ENCODE results near the gene IVD.
A peak's percentile ranks its signal among the peaks of the same experiment; 100 is the strongest.

IVD gene

DNA sequence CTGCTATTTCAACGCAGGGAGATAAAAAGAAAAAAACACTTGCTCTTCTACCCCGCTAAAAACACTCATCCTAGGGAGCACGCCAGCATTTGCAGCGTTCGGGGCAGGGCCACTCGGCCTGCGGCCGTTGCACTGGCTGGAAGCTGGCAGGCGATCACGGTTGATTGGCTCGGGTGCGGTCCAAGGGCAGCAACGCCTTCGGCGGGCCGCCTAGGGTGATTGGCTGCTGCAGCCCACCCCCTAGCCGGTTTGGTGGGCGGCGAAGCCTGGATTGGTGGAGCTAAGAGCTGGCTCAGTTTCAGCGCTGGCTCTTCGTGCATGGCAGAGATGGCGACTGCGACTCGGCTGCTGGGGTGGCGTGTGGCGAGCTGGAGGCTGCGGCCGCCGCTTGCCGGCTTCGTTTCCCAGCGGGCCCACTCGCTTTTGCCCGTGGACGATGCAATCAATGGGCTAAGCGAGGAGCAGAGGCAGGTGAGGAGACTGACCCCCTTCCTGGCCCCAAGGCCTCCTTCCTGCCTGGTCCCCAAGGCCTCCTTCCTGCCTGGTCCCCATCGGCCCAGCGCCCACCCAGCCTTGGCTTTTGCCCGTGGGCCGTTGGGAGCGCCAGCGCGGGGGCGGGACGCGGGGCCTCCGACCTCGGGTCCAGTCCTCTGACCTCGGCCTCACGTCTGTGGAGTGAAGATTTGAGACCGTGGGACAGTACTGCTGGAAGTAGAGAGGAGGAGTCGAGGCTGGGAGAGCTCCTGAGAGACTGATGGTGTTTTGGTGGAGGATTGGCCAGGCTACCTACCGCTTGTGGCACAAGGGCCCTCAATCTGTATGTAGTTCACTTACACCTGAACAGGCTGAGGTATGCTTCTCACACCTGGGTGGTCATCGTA is at the start of gene IVD:
Gene IVD, plus strand, starts transcription at position 295 of the 881 bp plus-strand sequence. Its CDS starts 33 bp downstream, at position 328.
- peak; percentile 93 for DNase-seq (ENCODE audit: low spot score)

DNA sequence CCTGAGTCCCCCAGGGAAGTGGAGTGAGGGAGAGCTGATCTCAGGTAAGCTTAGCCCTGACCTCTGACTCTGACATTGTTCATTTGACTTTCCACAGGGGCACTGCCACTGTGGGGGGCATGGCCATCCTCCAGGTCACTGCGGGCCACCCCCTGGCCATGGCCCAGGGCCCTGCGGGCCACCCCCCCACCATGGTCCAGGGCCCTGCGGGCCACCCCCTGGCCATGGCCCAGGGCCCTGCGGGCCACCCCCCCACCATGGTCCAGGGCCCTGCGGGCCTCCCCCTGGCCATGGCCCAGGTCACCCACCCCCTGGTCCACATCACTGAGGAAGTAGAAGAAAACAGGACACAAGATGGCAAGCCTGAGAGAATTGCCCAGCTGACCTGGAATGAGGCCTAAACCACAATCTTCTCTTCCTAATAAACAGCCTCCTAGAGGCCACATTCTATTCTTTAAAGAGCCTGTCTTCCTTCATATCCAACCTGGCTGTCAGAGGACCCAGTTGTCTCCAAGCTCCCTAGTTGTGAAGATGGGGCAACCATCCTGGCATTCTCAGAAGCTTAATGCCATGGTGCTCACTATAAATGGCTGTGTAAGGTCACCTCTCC is 49.5 kb upstream of the IVD start:
- DNase-seq (ENCODE audit: low spot score) = no peak

DNA sequence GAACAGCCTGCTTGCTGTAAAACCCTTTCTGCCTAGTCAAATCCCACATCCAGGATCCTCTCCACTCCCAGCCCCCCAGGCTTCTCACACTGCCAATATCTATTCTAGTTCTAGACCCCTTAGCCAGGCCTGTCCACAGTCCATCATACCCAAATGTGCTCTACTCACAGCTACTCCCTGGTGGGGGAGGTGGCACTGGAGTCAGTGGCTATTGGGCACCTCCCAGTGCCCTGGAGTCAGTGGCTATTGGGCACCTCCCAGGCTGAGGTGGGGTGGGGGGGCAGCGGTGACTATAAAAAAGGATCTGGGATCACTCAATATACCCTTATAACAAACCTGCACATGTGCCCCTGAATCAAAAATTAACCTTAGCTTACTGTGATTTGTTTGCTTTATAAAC is 48.3 kb upstream of the IVD start:
- no peak for DNase-seq (ENCODE audit: low spot score)

DNA sequence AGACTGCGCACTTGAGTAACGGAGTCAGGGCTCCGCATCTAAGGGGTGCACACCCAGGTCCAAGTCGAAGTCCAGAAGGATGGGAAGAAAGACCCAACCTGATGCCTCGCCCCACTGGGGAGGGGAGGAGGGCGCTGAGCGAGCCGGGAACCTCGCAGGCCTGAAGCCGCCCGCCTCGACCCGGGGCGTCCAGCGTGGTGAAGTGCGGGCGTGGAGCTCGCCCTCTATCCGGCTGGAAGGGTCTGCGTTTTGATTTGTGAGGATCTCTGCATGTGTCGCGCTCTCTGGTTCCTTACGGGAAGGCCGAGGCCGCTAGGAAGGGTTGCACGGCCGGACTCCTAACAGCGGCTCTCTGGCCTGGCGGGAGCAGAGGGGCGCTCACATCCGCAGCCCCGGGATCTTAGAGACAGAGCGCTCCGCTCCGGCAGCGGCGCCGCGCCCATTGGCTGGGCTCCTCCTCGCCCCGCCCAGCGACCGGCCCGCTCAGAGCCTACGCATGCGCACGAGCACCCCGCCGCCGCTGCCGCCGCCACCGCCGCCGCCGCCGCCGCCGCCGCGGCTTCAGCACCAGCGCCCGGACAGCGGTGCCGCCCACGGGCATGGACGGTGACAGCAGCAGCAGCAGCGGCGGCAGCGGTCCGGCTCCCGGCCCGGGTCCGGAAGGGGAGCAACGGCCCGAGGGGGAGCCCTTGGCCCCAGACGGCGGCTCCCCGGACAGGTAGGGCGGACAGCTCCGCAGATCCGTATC is 47.7 kb upstream of the IVD start, which contains the start of gene DISP2:
Gene DISP2, plus strand, starts transcription at position 497 of the 748 bp plus-strand sequence. Its CDS starts 103 bp downstream, at position 600.
- DNase-seq (ENCODE audit: low spot score) = peak; percentile 86

DNA sequence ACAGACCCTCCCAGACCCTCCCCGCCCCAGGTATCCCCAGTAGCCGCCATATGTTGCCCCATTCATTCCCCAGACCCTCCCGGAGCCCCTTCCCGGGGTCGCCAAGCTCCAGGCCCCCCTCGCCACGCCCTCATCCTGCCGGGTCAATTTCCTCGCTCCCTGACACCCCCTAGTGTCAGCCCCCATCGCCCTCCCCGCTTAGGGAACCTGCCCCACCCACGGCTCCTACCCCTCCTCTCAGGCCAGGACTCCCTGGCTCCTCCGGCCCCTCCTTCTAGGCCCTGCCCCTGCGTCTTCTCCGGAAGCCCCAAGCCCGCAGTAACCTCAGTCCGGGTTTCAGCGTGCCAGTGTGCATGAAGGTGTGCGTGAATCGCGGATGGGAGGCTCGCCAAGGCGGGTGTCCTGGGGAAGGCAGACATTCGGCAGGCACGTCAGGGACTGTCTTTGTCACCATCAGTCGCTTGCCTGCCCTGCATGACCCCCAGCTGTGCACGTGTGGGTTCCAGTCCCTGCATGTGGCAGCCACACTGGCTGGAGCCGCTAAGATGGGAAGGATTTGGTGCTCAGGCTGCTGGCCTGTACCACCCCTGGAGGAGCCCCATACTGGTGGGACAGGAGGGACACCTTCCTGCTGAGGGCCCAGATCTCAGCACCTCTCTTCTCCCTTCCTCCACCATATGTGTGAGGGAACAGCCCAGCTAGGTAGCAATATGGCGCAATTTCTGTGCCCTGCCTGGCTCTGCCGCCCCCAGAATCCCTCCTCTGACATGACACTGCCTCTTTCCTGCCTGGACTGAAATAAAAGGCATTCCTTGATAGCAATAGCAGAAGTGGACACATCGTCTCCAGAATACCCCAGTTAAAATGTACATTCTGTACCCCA is 46.9 kb upstream of the IVD start:
- peak; percentile 45 for DNase-seq (ENCODE audit: low spot score)

GRCh38 chr15:40360015-40360414 is 45.6 kb upstream of the IVD start:
- no peak for DNase-seq (ENCODE audit: low spot score)

GRCh38 chr15:40361640-40362039 is 44.0 kb upstream of the IVD start:
- no peak for DNase-seq (ENCODE audit: low spot score)

GRCh38 chr15:40363611-40364010 is 42.0 kb upstream of the IVD start:
- DNase-seq (ENCODE audit: low spot score) = no peak

DNA sequence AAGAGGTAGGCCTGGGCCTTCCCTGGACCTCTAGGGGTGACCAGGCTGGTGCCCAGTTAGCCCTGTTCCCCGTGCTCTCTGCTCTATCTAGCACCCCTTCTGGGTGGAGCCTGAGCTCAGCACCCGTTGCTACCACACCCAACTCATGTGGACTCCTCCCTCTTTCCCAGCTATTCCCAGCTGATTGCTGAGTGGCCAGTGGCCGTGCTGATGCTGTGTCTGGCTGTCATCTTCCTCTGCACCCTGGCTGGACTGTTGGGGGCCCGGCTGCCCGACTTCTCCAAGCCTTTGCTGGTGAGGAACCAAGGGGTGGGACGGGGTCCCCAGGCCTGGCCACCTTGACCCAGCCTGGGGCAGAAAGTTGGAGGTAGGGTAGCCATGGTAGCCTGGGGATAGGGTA is 41.3 kb upstream of the IVD start:
- no peak for DNase-seq (ENCODE audit: low spot score)

DNA sequence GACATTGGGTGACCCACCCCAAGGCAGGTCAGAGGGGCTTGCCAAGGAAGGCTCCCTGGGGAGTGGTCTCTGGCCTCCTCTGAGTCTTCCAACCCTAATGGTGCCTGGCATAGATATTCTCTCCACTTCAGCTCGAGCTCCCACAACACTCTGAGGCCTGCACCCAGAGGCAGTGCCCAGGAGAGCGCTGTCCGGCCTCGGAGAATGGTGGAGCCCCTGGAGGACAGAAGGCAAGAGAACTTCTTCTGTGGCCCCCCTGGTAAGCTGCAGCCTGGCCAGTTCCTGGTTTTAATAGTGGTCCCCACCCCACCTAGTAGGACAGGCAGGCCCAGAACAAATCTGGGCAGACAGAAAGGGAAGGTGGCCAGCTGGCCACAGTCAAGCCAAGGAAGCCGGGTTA is 40.6 kb upstream of the IVD start:
- no peak for DNase-seq (ENCODE audit: low spot score)

DNA sequence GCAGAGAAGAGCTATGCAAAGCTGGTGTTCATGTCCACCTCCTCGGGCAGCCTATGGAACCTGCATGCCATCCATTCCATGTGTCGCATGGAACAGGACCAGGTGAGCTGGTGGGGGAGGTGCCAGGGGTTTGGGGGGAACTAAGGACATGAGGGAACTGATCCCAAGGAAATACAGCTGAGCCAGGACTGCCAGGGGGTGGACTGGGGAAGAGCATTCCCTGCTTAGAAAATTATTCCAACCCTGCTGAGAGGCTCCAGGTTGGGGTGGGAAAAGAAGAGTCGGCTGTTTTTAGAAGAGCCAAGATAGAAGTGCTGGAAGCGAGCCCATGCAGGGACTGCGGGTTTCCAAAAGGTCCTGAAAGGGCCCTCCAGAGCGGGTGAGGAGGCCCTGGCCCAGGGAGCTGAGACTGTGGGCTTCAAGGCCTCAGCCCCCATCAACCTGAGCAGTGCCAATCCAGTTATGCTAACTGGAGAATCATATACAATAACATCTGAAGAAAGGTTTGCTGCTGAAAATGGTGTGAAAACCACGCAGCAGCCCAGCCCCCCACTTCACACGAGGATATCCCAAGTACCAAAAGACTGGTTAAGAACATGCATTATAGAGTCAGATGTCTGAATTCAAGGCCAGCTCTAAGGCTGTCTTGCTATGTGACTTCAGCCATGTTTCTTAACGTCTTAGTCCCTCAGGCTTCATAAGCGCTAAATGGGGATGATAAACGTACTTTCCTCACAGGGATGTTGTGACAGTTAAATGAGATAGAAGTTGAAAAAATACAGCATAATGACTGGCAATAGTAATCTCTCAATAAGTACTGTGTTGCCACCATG is 39.8 kb upstream of the IVD start:
- DNase-seq (ENCODE audit: low spot score) = no peak

GRCh38 chr15:40366457-40367370 is 38.9 kb upstream of the IVD start:
- DNase-seq (ENCODE audit: low spot score) = no peak

DNA sequence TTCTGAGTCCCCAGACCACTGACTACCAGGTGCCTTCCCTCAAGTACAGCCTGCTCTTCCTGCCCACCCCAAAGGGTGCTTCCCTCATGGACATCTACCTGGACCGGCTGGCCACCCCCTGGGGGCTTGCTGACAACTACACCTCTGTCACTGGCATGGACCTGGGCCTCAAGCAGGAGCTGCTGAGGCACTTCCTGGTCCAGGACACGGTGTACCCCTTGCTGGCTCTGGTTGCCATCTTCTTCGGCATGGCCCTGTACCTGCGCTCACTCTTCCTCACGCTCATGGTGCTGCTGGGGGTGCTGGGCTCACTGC is 38.3 kb upstream of the IVD start:
- no peak for DNase-seq (ENCODE audit: low spot score)

DNA sequence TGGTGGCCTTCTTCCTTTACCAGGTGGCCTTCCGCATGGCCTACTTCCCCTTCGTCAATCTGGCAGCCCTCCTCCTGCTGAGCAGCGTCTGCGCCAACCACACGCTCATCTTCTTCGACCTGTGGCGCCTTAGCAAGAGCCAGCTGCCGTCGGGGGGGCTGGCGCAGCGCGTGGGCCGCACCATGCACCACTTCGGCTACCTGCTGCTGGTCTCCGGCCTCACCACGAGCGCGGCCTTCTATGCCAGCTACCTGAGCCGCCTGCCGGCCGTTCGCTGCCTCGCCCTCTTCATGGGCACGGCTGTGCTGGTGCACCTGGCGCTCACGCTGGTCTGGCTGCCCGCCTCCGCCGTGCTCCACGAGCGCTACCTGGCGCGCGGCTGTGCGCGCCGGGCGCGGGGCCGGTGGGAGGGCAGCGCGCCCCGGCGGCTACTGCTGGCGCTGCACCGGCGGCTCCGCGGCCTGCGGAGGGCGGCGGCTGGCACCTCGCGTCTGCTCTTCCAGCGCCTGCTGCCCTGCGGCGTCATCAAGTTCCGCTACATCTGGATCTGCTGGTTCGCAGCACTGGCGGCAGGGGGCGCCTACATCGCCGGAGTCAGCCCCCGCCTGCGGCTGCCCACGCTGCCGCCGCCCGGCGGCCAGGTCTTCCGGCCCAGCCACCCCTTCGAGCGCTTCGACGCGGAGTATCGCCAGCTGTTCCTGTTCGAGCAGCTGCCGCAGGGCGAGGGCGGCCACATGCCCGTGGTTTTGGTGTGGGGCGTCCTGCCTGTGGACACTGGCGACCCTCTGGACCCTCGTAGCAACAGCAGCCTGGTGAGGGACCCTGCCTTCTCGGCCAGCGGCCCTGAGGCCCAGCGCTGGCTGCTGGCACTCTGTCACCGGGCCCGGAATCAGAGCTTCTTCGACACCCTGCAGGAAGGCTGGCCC is 37.6 kb upstream of the IVD start:
- DNase-seq (ENCODE audit: low spot score) = peak; percentile 94

DNA sequence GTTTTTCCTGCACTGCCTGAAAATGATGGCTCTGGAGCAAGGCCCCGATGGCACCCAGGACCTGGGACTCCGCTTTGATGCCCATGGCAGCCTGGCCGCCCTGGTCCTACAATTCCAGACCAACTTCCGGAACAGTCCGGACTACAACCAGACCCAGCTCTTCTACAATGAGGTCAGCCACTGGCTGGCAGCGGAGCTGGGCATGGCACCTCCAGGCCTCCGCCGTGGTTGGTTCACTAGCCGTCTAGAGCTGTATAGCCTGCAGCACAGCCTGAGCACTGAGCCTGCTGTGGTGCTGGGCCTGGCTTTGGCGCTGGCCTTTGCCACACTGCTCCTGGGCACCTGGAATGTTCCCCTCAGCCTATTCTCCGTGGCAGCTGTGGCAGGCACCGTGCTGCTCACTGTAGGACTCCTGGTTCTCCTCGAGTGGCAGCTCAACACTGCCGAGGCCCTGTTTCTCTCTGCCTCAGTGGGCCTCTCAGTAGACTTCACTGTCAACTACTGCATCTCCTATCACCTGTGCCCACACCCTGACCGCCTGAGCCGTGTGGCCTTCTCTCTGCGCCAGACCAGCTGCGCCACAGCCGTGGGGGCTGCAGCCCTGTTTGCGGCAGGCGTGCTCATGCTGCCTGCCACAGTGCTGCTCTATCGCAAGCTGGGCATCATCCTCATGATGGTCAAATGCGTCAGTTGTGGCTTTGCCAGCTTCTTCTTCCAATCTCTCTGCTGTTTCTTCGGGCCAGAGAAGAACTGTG is 36.7 kb upstream of the IVD start:
- no peak for DNase-seq (ENCODE audit: low spot score)

DNA sequence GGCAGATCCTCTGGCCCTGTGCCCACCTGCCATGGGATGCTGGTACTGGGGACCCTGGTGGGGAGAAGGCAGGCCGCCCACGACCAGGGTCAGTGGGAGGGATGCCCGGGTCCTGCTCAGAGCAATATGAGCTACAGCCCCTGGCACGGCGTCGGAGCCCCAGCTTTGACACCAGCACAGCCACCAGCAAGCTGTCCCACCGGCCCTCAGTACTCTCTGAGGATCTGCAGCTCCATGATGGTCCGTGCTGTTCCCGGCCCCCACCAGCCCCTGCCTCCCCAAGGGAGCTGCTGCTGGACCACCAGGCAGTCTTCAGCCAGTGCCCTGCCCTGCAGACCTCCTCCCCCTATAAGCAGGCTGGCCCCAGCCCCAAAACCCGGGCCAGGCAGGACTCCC is 36.1 kb upstream of the IVD start:
- DNase-seq (ENCODE audit: low spot score) = no peak

- DNase-seq (ENCODE audit: low spot score) = no peak
Measured at GRCh38 chr15:40369971-40370370, 35.6 kb upstream of the IVD start.

DNA sequence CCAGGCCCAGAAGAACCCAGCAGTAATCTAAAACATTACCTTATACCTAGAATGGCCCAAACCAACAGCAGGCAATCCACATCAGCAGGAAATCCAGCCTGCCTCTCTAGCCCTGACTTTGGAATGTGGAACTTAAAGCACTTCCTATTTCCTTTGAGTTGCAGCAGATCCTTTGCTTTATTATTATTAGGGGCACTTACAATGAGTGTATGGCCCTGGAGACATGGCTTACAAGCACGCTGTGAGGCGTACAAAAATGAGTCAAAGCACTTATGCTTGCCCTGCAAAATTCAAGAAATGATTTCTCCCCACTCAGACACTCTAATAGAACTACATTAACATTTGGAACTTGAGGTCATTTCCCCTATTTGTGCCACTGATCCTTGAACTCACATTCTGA is 32.6 kb upstream of the IVD start:
- no peak for DNase-seq (ENCODE audit: low spot score)
